ENCODE results near the gene SETD1B. TPM values are rescaled to one million over a fixed set of nuclear protein-coding genes. Genes with fewer than 3 reads are reported as not detected.

Gene SETD1B
- polyA plus RNA-seq, 3 donors from 2014 or later = 0.56 to 2.3 TPM; not detected in 1

GRCh38 chr12:121811434-121812319 lies 7.9 kb downstream of the SETD1B start:
- H3K4me1 Mint-ChIP-seq = peaks cover 42 to 45% of the 10 kb centered on the region in 2 donors

GRCh38 chr12:121812320-121812871 lies 8.6 kb downstream of the SETD1B start:
- Mint-ChIP-seq H3K27ac (peak overlapping the region in 3 of 6 donors; percentile 30 to 40 (median 39)), H3K4me1 (peaks cover 35 to 40% of the 10 kb centered on the region in 2 donors), H3K9me3 (no peaks in the 10 kb centered on the region), H3K4me3 (peak overlapping the region; percentile 52 to 76 (median 67)), H3K36me3 (peaks cover 7 to 30% (median 12%) of the 10 kb centered on the region in 3 donors), H3K27me3 (ENCODE audit: low read depth in 3 of 3) (peaks cover 0 to 3% (median 0%) of the 10 kb centered on the region in 3 donors)
- no peak for DNase-seq

More at GRCh38 chr12:121811434-121812319, 7.9 kb downstream of the SETD1B start:
- H3K36me3 Mint-ChIP-seq = peaks cover 7 to 29% (median 11%) of the 10 kb centered on the region in 3 donors
- H3K4me3 Mint-ChIP-seq = peak overlapping the region; percentile 66 to 76 (median 68)
- H3K27ac Mint-ChIP-seq = peak overlapping the region in 2 of 6 donors; percentile 16 to 49
- peaks cover 0 to 3% (median 0%) of the 10 kb centered on the region in 3 donors for H3K27me3 Mint-ChIP-seq (ENCODE audit: low read depth in 3 of 3)
- H3K9me3 Mint-ChIP-seq = no peaks in the 10 kb centered on the region
- DNase-seq = peak; percentile 73 to 79 (median 75)

- Mint-ChIP-seq H3K36me3 (peaks cover 7 to 36% (median 12%) of the 10 kb centered on the region in 3 donors), H3K27me3 (ENCODE audit: low read depth in 3 of 3) (peaks cover 0 to 4% (median 0%) of the 10 kb centered on the region in 3 donors), H3K27ac (peak overlapping the region in 2 of 6 donors; percentile 40 to 53), H3K9me3 (no peaks in the 10 kb centered on the region), H3K4me1 (peaks cover 35 to 37% of the 10 kb centered on the region in 2 donors), H3K4me3 (peak overlapping the region; percentile 46 to 76 (median 66))
- DNase-seq = no peak
Measured at GRCh38 chr12:121812921-121813896, 9.4 kb downstream of the SETD1B start.

GRCh38 chr12:121813951-121814350 lies 10.1 kb downstream of the SETD1B start:
- peak overlapping the region in 1 of 6 donors; percentile 53 for H3K27ac Mint-ChIP-seq
- no peak for DNase-seq
- H3K4me1 Mint-ChIP-seq = peaks cover 33 to 35% of the 10 kb centered on the region in 2 donors
- H3K27me3 Mint-ChIP-seq (ENCODE audit: low read depth in 3 of 3) = peaks cover 0 to 4% (median 0%) of the 10 kb centered on the region in 3 donors
- no peaks in the 10 kb centered on the region for H3K9me3 Mint-ChIP-seq
- peaks cover 7 to 32% (median 12%) of the 10 kb centered on the region in 3 donors for H3K36me3 Mint-ChIP-seq
- no peak overlapping the region for H3K4me3 Mint-ChIP-seq

- Mint-ChIP-seq H3K27me3 (ENCODE audit: low read depth in 3 of 3) (peaks cover 0 to 4% (median 0%) of the 10 kb centered on the region in 3 donors), H3K36me3 (peaks cover 1 to 32% (median 6%) of the 10 kb centered on the region in 3 donors), H3K9me3 (no peaks in the 10 kb centered on the region), H3K4me3 (no peak overlapping the region), H3K4me1 (peaks cover 30% of the 10 kb centered on the region in 2 donors), H3K27ac (no peak overlapping the region)
- no peak for DNase-seq
Measured at GRCh38 chr12:121814429-121815119, 10.8 kb downstream of the SETD1B start.

- no peak overlapping the region for H3K27ac Mint-ChIP-seq
- peaks cover 0 to 4% (median 0%) of the 10 kb centered on the region in 3 donors for H3K27me3 Mint-ChIP-seq (ENCODE audit: low read depth in 3 of 3)
- DNase-seq = no peak
- peaks cover 0 to 29% (median 6%) of the 10 kb centered on the region in 3 donors for H3K36me3 Mint-ChIP-seq
- no peak overlapping the region for H3K4me3 Mint-ChIP-seq
- H3K4me1 Mint-ChIP-seq = peaks cover 29% of the 10 kb centered on the region in 2 donors
- H3K9me3 Mint-ChIP-seq = no peaks in the 10 kb centered on the region
Measured at GRCh38 chr12:121815263-121815662, 11.5 kb downstream of the SETD1B start.

- Mint-ChIP-seq H3K27ac (no peak overlapping the region), H3K36me3 (peaks cover 5 to 30% (median 6%) of the 10 kb centered on the region in 3 donors)
Measured at GRCh38 chr12:121816925-121817647, 13.3 kb downstream of the SETD1B start.

GRCh38 chr12:121817648-121818043 lies 13.8 kb downstream of the SETD1B start:
- no peak overlapping the region for H3K4me3 Mint-ChIP-seq
- peaks cover 5 to 30% (median 6%) of the 10 kb centered on the region in 3 donors for H3K36me3 Mint-ChIP-seq
- peaks cover 0 to 2% (median 0%) of the 10 kb centered on the region in 3 donors for H3K27me3 Mint-ChIP-seq (ENCODE audit: low read depth in 3 of 3)
- H3K27ac Mint-ChIP-seq = no peak overlapping the region
- DNase-seq = no peak
- no peaks in the 10 kb centered on the region for H3K9me3 Mint-ChIP-seq
- peaks cover 12 to 13% of the 10 kb centered on the region in 2 donors for H3K4me1 Mint-ChIP-seq

More at GRCh38 chr12:121816925-121817647, 13.3 kb downstream of the SETD1B start:
- Mint-ChIP-seq H3K4me1 (peaks cover 17 to 18% of the 10 kb centered on the region in 2 donors), H3K4me3 (no peak overlapping the region), H3K27me3 (ENCODE audit: low read depth in 3 of 3) (peaks cover 0 to 4% (median 0%) of the 10 kb centered on the region in 3 donors), H3K9me3 (no peaks in the 10 kb centered on the region)
- no peak for DNase-seq

- Mint-ChIP-seq H3K4me3 (no peak overlapping the region), H3K9me3 (peaks cover 0 to under 1% (median 0%) of the 10 kb centered on the region in 6 donors), H3K4me1 (peaks cover 0 to 1% of the 10 kb centered on the region in 2 donors), H3K27ac (peak overlapping the region in 1 of 6 donors; percentile 35), H3K36me3 (peaks cover 5 to 30% (median 6%) of the 10 kb centered on the region in 3 donors), H3K27me3 (ENCODE audit: low read depth in 3 of 3) (peaks cover 0 to 2% (median 0%) of the 10 kb centered on the region in 3 donors)
- no peak for DNase-seq
Measured at GRCh38 chr12:121819212-121819949, 15.6 kb downstream of the SETD1B start.

GRCh38 chr12:121820056-121820455 lies 16.2 kb downstream of the SETD1B start:
- Mint-ChIP-seq H3K9me3 (peaks cover 0 to 2% (median 0%) of the 10 kb centered on the region in 6 donors), H3K36me3 (peaks cover 5 to 29% (median 6%) of the 10 kb centered on the region in 3 donors), H3K4me1 (peaks cover 0 to 1% of the 10 kb centered on the region in 2 donors), H3K4me3 (no peak overlapping the region), H3K27me3 (ENCODE audit: low read depth in 3 of 3) (peaks cover 0 to 2% (median under 1%) of the 10 kb centered on the region in 3 donors), H3K27ac (no peak overlapping the region)
- DNase-seq = no peak

- H3K27ac Mint-ChIP-seq = no peak overlapping the region
- H3K36me3 Mint-ChIP-seq = peaks cover 0 to 21% (median 11%) of the 10 kb centered on the region in 3 donors
- DNase-seq = no peak
Measured at GRCh38 chr12:121822393-121823100, 18.7 kb downstream of the SETD1B start.

More at GRCh38 chr12:121822393-121823100, 18.7 kb downstream of the SETD1B start:
- peaks cover 0 to 2% (median 0%) of the 10 kb centered on the region in 6 donors for H3K9me3 Mint-ChIP-seq
- peaks cover 4 to 5% (median 5%) of the 10 kb centered on the region in 3 donors for H3K27me3 Mint-ChIP-seq (ENCODE audit: low read depth in 3 of 3)
- no peaks in the 10 kb centered on the region for H3K4me1 Mint-ChIP-seq
- H3K4me3 Mint-ChIP-seq = no peak overlapping the region
